HepG2 (cell line): ENCODE data around the gene KCNH1. TPM values are rescaled to one million over a fixed set of nuclear protein-coding genes. Genes with fewer than 3 reads are reported as not detected.

ENCODE experiments used
- ATAC-seq: fragments of 200-7000 bp; cut with Tn5 transposase; 3 replicates; pipeline ENCODE4 v1.9.1; 2020; ENCODE audit warnings: mild to moderate bottlenecking, moderate library complexity
- BruUV-seq: library from RNA; stranded (reverse); fragments of 400-500 nt; replicated peaks from 2 replicates; lab custom pipeline; 2021; lab: Mats Ljungman, UMichigan
- CTCF ChIA-PET: fragments of 300-600 bp; formaldehyde crosslinking; extraction: SDS; loops from one replicate; lab custom pipeline; 2021; ENCODE audit warnings: low total read pairs, inconsistent platforms, low intra/inter-chr PET ratio; lab: Yijun Ruan, JAX
- POLR2A ChIA-PET: fragments of 350-600 bp; sonication (Branson Sonifier 250); formaldehyde crosslinking; loops from one replicate; lab custom pipeline; 2020; ENCODE audit warnings: antibody characterized with exemption, inconsistent platforms; lab: Yijun Ruan, JAX
- DNase-seq: peaks from one replicate; pipeline ENCODE4 v3.0.0-alpha.2; 2015; ENCODE audit warnings: low spot score
- FAIRE-seq: peaks from 3 replicates; lab custom pipeline; 2011; peaks lifted over from hg19 to GRCh38; lab: Jason Lieb, UNC
- H2AFZ ChIP-seq: one replicate; pipeline ENCODE4 v1.6.1; 2011; ENCODE audit warnings: low read length, inconsistent platforms
- H3K27ac ChIP-seq: fragments of 300-600 bp; 3 replicates; pipeline ENCODE4 v1.8.0; 2011; ENCODE audit warnings: mixed run types, mild to moderate bottlenecking, mixed read lengths, low read length, inconsistent platforms; ENCODE audit not compliant: insufficient read depth; ENCODE audit errors: extremely low read length
- H3K27me3 ChIP-seq, 2 experiments: fragments of 200-600 bp in 1 of 2; 2 replicates in 1 of 2; 3 replicates in 1 of 2; pipeline versions ENCODE4 v1.6.0 to v1.8.0; 2011; ENCODE audit warnings: low read length in 2 of 2, mild to moderate bottlenecking in 2 of 2, moderate library complexity in 2 of 2, inconsistent platforms in 1 of 2; ENCODE audit not compliant: insufficient read depth in 2 of 2, control insufficient read depth in 1 of 2
- H3K36me3 ChIP-seq, 2 experiments: fragments of 200-600 bp in 1 of 2; replicated peaks in 1 of 2; 2 replicates in 1 of 2; 3 replicates in 1 of 2; pipeline versions ENCODE4 v1.5.1 to v1.8.0; 2011; ENCODE audit warnings: low read length in 2 of 2, inconsistent platforms in 1 of 2; ENCODE audit not compliant: insufficient read depth in 2 of 2, control insufficient read depth in 1 of 2
- H3K4me1 ChIP-seq: 2 replicates; pipeline ENCODE4 v1.5.1; 2012; ENCODE audit warnings: low read length, inconsistent platforms; ENCODE audit not compliant: insufficient read depth
- H3K4me2 ChIP-seq: 2 replicates; pipeline ENCODE4 v1.6.0; 2011; ENCODE audit warnings: low read depth, low read length, inconsistent platforms
- H3K4me3 ChIP-seq, 3 experiments: fragments of 200-600 bp in 1 of 3; sonication (generic), shearing (Covaris generic) in 1 of 3; replicated peaks in 1 of 3; 2 replicates each; pipeline ENCODE4 v1.5.1; 2011 to 2016; ENCODE audit warnings: low read length in 3 of 3, inconsistent platforms in 2 of 3, low read depth in 2 of 3, mild to moderate bottlenecking in 2 of 3, control low read depth in 1 of 3, mixed read lengths in 1 of 3; ENCODE audit not compliant: insufficient read depth in 1 of 3
- H3K79me2 ChIP-seq: one replicate; pipeline ENCODE4 v1.6.1; 2011; ENCODE audit warnings: low read length, inconsistent platforms; ENCODE audit not compliant: insufficient read depth
- H3K9ac ChIP-seq: 2 replicates; pipeline ENCODE4 v1.6.0; 2011; ENCODE audit warnings: mild to moderate bottlenecking, low read depth, low read length, inconsistent platforms; ENCODE audit not compliant: insufficient read depth
- H3K9me3 ChIP-seq: 2 replicates; pipeline ENCODE4 v1.5.1; 2012; ENCODE audit warnings: mild to moderate bottlenecking, low read length
- H4K20me1 ChIP-seq: 2 replicates; pipeline ENCODE4 v1.6.0; 2011; ENCODE audit warnings: inconsistent platforms, mild to moderate bottlenecking, low read length, moderate library complexity; ENCODE audit not compliant: insufficient read depth
- ELF1 ChIP-seq: sonication (generic); formaldehyde crosslinking; IDR thresholded peaks from 2 replicates; pipeline ENCODE4 v1.4.0; 2020; ENCODE audit warnings: missing genetic modification reagents
- HCFC1 ChIP-seq: fragments of 150-350 bp; IDR thresholded peaks from 2 replicates; pipeline ENCODE4 v1.6.1; 2014; ENCODE audit warnings: low read depth, low read length
- KAT7 ChIP-seq: IDR thresholded peaks from 2 replicates; pipeline ENCODE4 v1.6.1; 2018; ENCODE audit warnings: borderline replicate concordance, missing compliant biosample characterization
- MLX ChIP-seq: IDR thresholded peaks from 2 replicates; pipeline ENCODE4 v1.6.1; 2016
- RBM22 ChIP-seq: fragments of 200-400 bp; formaldehyde crosslinking; optimal IDR thresholded peaks from 2 replicates; pipeline ENCODE3; 2017; ENCODE audit warnings: mild to moderate bottlenecking, low read length, moderate library complexity
- SP5 ChIP-seq: IDR thresholded peaks from 2 replicates; pipeline ENCODE4 v1.6.1; 2016; ENCODE audit warnings: low read depth, borderline replicate concordance
- STAT5B ChIP-seq: sonication (generic); formaldehyde crosslinking; IDR thresholded peaks from 2 replicates; pipeline ENCODE4 v1.4.0; 2020; ENCODE audit warnings: missing genetic modification reagents
- TFE3 ChIP-seq: IDR thresholded peaks from 2 replicates; pipeline ENCODE4 v1.6.1; 2016
- ZBTB26 ChIP-seq: IDR thresholded peaks from 2 replicates; pipeline ENCODE4 v1.6.1; 2016; ENCODE audit warnings: missing compliant biosample characterization, missing genetic modification reagents, borderline replicate concordance
- ZNF136 ChIP-seq: sonication (generic); formaldehyde crosslinking; IDR thresholded peaks from 2 replicates; pipeline ENCODE4 v1.8.1; 2022; ENCODE audit warnings: low read depth, mild to moderate bottlenecking, moderate library complexity, missing genetic modification reagents
- ZNF230 ChIP-seq: sonication (generic); formaldehyde crosslinking; IDR thresholded peaks from 2 replicates; pipeline ENCODE4 v1.4.0; 2020; ENCODE audit warnings: mild to moderate bottlenecking, missing genetic modification reagents
- WGBS: methylation state at CpG from one replicate; pipeline ENCODE4 v1.1.6; 2017; ENCODE audit warnings: low lambda C conversion rate; 5-methylcytosine and 5-hydroxymethylcytosine counted together
- in situ Hi-C: cut with HindIII; loops from 2 replicates; pipeline ENCODE4 v1.10.0; 2017; ENCODE audit warnings: low pct_unique_long_range_greater_than_20kb; ENCODE audit not compliant: extremely low pct_ligation_motif_present
- intact Hi-C: fragments of 100-400 bp; cut with micrococcal nuclease; formaldehyde crosslinking; loops from one replicate; pipeline ENCODE4 v1.10.0; 2022; ENCODE audit not compliant: unreplicated experiment
- polyA plus RNA-seq, 8 experiments: library from polyadenylated mRNA; depleted of rRNA in 3 of 8; stranded (reverse) in 7 of 8; unstranded in 1 of 8; fragments of >200 nt; fragmentation: Illumina TruSeq in 4 of 8; extraction: Trizol in 4 of 8; gene quantifications; 2 replicates each; pipeline versions ENCODE4 v1.2.1 to v1.2.3, GENCODE V29; 2011 to 2016; ENCODE audit warnings: low read depth in 4 of 8, missing spikeins in 1 of 8, mixed read lengths in 1 of 8; ENCODE audit not compliant: insufficient read depth in 1 of 8
- total RNA-seq, 5 experiments: library from RNA; depleted of rRNA; stranded (reverse); fragments of >200 nt; fragmentation: Illumina TruSeq; extraction: Trizol; gene quantifications; 2 replicates each; pipeline ENCODE4 v1.2.3, GENCODE V29; 2016; ENCODE audit warnings: low read depth in 1 of 5

The KCNH1 gene
- total and polyA plus RNA-seq, 2 of the 13 experiments (the other 11 are each of a cell fraction or from before 2014, with no cell fraction given), result not detected

GRCh38 chr1:210700511-210700910 lies 433.4 kb downstream of the KCNH1 start:
- H2AFZ ChIP-seq, result no peak overlapping the region
- ChIA-PET CTCF (no interaction called here), POLR2A (no interaction called here)
- no peak overlapping the region for H3K4me3 ChIP-seq
- no peak for ATAC-seq
- H3K36me3 ChIP-seq, result no peaks in the 10 kb centered on the region
- FAIRE-seq, result no peak
- DNase-seq, result no peak
- no peaks in the 10 kb centered on the region for H3K4me1 ChIP-seq
- no peak overlapping the region for H3K9ac ChIP-seq
- H3K79me2 ChIP-seq, result no peaks in the 10 kb centered on the region
- H3K4me2 ChIP-seq, result no peak overlapping the region
- in situ Hi-C loops, result loop anchor here (10.0 kb wide), 1 partner anchor 434 kb away; the partner anchor contains the start of gene KCNH1
- H4K20me1 ChIP-seq, result no peaks in the 10 kb centered on the region
- intact Hi-C loops, result no loop called here
- no peak overlapping the region for H3K27ac ChIP-seq
- H3K9me3 ChIP-seq, result no peaks in the 10 kb centered on the region
- TF ChIP-seq TFE3 (CRISPR knock-in tag) (no peak), RBM22 (no peak), ZNF230 (CRISPR knock-in tag) (no peak), STAT5B (CRISPR knock-in tag) (no peak), HCFC1 (no peak), ZNF136 (CRISPR knock-in tag) (no peak), SP5 (CRISPR knock-in tag) (no peak), KAT7 (CRISPR knock-in tag) (no peak)
- 15% methylated on average over 2 of the region's 2 CpGs for WGBS
- no TSS peak for BruUV-seq
- no peaks in the 10 kb centered on the region for H3K27me3 ChIP-seq

- in situ Hi-C loops (loop anchor here (10.0 kb wide), 1 partner anchor 435 kb away; the partner anchor contains the start of gene KCNH1), intact Hi-C loops (no loop called here)
- BruUV-seq, result no TSS peak
- WGBS, result 0% methylated on average over 1 of the region's 1 CpG
- ATAC-seq (no peak), FAIRE-seq (no peak), DNase-seq (no peak)
- Histone ChIP-seq H4K20me1 (no peaks in the 10 kb centered on the region), H3K9me3 (no peaks in the 10 kb centered on the region), H3K9ac (no peak overlapping the region), H3K4me3 (no peak overlapping the region), H3K4me1 (no peaks in the 10 kb centered on the region), H3K27ac (no peak overlapping the region), H3K27me3 (no peaks in the 10 kb centered on the region), H3K36me3 (no peaks in the 10 kb centered on the region), H3K79me2 (no peaks in the 10 kb centered on the region), H2AFZ (no peak overlapping the region), H3K4me2 (no peak overlapping the region)
- no peak for TF ChIP-seq MLX
- no peak for TF ChIP-seq ZBTB26 (CRISPR knock-in tag)
- no peak for TF ChIP-seq ELF1 (CRISPR knock-in tag)
- ChIA-PET CTCF (no interaction called here), POLR2A (no interaction called here)
These were observed 433.9 kb downstream of the KCNH1 start for GRCh38 chr1:210700083-210700482.
